K562 (cell line): Measurements from ENCODE around the gene KISS1. TPM values are rescaled to one million over a fixed set of nuclear protein-coding genes. Genes with fewer than 3 reads are reported as not detected.

Experiments
- ATAC-seq: fragments of 200-7000 bp; cut with Tn5 transposase; 3 replicates; pipeline ENCODE4 v1.9.1; 2020; ENCODE audit warnings: moderate library complexity
- BruUV-seq: library from RNA; stranded (reverse); fragments of 400-500 nt; replicated peaks from 2 replicates; lab custom pipeline; 2021; lab: Mats Ljungman, UMichigan
- CTCF ChIA-PET: fragments of 300-600 bp; formaldehyde crosslinking; extraction: SDS; loops from one replicate; lab custom pipeline; 2021; ENCODE audit warnings: low intra/inter-chr PET ratio; lab: Yijun Ruan, JAX
- POLR2A ChIA-PET: fragments of 300-600, 350-650 bp; sonication (Branson Sonifier 250); formaldehyde crosslinking; extraction: SDS; loops from one replicate; lab custom pipeline; 2021; ENCODE audit warnings: antibody characterized with exemption, inconsistent platforms; lab: Yijun Ruan, JAX
- DNase-seq, 4 experiments: peaks; one replicate each; pipeline versions ENCODE4 v3.0.0 to v3.0.0-alpha.2; 2011 to 2018; ENCODE audit warnings: low spot score in 3 of 4, mixed read lengths in 3 of 4; ENCODE audit errors: extremely low read depth in 1 of 4
- FAIRE-seq: peaks from 2 replicates; lab custom pipeline; 2011; peaks lifted over from hg19 to GRCh38; lab: Jason Lieb, UNC
- H2AFZ ChIP-seq: 2 replicates; pipeline ENCODE4 v1.6.0; 2011; ENCODE audit warnings: low read depth, low read length, control low read depth, inconsistent platforms
- H3K27ac ChIP-seq: fragments of 200-600 bp; 3 replicates; pipeline ENCODE4 v1.8.0; 2011; ENCODE audit warnings: low read depth, mild to moderate bottlenecking, control low read depth, inconsistent platforms, low read length, moderate library complexity, mixed read lengths; ENCODE audit errors: extremely low read depth
- H3K27me3 ChIP-seq, 2 experiments: fragments of 300-600 bp in 1 of 2; 2 replicates in 1 of 2; 3 replicates in 1 of 2; pipeline versions ENCODE4 v1.6.0 to v1.8.0; 2011; ENCODE audit warnings: inconsistent platforms in 2 of 2, low read length in 2 of 2, mild to moderate bottlenecking in 1 of 2, mixed read lengths in 1 of 2, moderate library complexity in 1 of 2; ENCODE audit not compliant: control insufficient read depth in 2 of 2, insufficient read depth in 2 of 2
- H3K36me3 ChIP-seq: fragments of 300-600 bp; 3 replicates; pipeline ENCODE4 v1.8.0; 2011; ENCODE audit warnings: mild to moderate bottlenecking, low read length, inconsistent platforms; ENCODE audit not compliant: control insufficient read depth, insufficient read depth
- H3K4me1 ChIP-seq, 2 experiments: fragments of 200-600 bp in 1 of 2; replicated peaks in 1 of 2; 2 replicates in 1 of 2; 3 replicates in 1 of 2; pipeline versions ENCODE4 v1.5.1 to v1.8.0; 2011; ENCODE audit warnings: inconsistent platforms in 2 of 2, low read length in 2 of 2, mild to moderate bottlenecking in 1 of 2, mixed read lengths in 1 of 2, moderate library complexity in 1 of 2; ENCODE audit not compliant: control insufficient read depth in 2 of 2, insufficient read depth in 2 of 2
- H3K4me2 ChIP-seq: 2 replicates; pipeline ENCODE4 v1.6.1; 2011; ENCODE audit warnings: low read length, control low read depth, inconsistent platforms, mixed read lengths; ENCODE audit not compliant: insufficient read depth
- H3K4me3 ChIP-seq: fragments of 200-600 bp; sonication (generic), shearing (Covaris generic); 2 replicates; pipeline ENCODE4 v1.5.1; 2016; ENCODE audit warnings: control low read depth, inconsistent platforms
- H3K79me2 ChIP-seq: fragments of 200-600 bp; 3 replicates; pipeline ENCODE4 v1.8.0; 2011; ENCODE audit warnings: low read length, inconsistent platforms; ENCODE audit not compliant: control insufficient read depth, insufficient read depth
- H3K9ac ChIP-seq, 2 experiments: 2 replicates each; pipeline versions ENCODE4 v1.6.0 to v1.6.1; 2011; ENCODE audit warnings: low read depth in 2 of 2, low read length in 2 of 2, control low read depth in 1 of 2, inconsistent platforms in 1 of 2, mild to moderate bottlenecking in 1 of 2, mixed read lengths in 1 of 2; ENCODE audit not compliant: insufficient read depth in 1 of 2
- H3K9me1 ChIP-seq: one replicate; pipeline ENCODE4 v1.6.0; 2011; ENCODE audit warnings: inconsistent platforms, mild to moderate bottlenecking, low read length, moderate library complexity; ENCODE audit not compliant: control insufficient read depth, insufficient read depth
- H3K9me3 ChIP-seq: replicated peaks from 2 replicates; pipeline ENCODE4 v1.5.1; 2011; ENCODE audit warnings: low read depth, low read length, inconsistent platforms; ENCODE audit not compliant: control insufficient read depth, insufficient read depth
- H4K20me1 ChIP-seq: replicated peaks from 2 replicates; pipeline ENCODE4 v1.6.1; 2011; ENCODE audit warnings: low read length, inconsistent platforms, mixed read lengths; ENCODE audit not compliant: control insufficient read depth, insufficient read depth
- CEBPB ChIP-seq: fragments of 450-650 bp; IDR thresholded peaks from 2 replicates; pipeline ENCODE4 v1.6.1; 2016; ENCODE audit warnings: missing genetic modification characterization, missing compliant biosample characterization
- CEBPG ChIP-seq, 3 experiments: fragments of 200-800 bp in 1 of 3; sonication (Bioruptor generic) in 1 of 3; sonication (generic) in 1 of 3; formaldehyde crosslinking in 1 of 3; IDR thresholded peaks in 2 of 3; conservative IDR thresholded peaks in 1 of 3; 2 replicates each; pipeline versions ENCODE4 v1.6.1 to v1.8.0; 2016 to 2022; ENCODE audit warnings: missing compliant biosample characterization in 2 of 3, missing genetic modification characterization in 2 of 3, mild to moderate bottlenecking in 1 of 3, missing genetic modification reagents in 1 of 3
- CREM ChIP-seq: IDR thresholded peaks from 2 replicates; pipeline ENCODE4 v1.6.1; 2014; ENCODE audit warnings: antibody characterized with exemption, low read depth
- CSDE1 ChIP-seq, 2 experiments: fragments of 450-650 bp; IDR thresholded peaks; 2 replicates each; pipeline ENCODE4 v1.6.1; 2016; ENCODE audit warnings: mild to moderate bottlenecking in 1 of 2
- GTF2A2 ChIP-seq: IDR thresholded peaks from 2 replicates; pipeline ENCODE4 v1.6.1; 2016; ENCODE audit warnings: mild to moderate bottlenecking, missing genetic modification characterization, missing compliant biosample characterization
- HDGF ChIP-seq: fragments of 450-650 bp; IDR thresholded peaks from 2 replicates; pipeline ENCODE4 v1.6.1; 2016
- NCOA6 ChIP-seq: fragments of 450-650 bp; IDR thresholded peaks from 2 replicates; pipeline ENCODE4 v1.6.1; 2017; ENCODE audit warnings: mild to moderate bottlenecking
- PYGO2 ChIP-seq: fragments of 450-650 bp; IDR thresholded peaks from 2 replicates; pipeline ENCODE4 v1.6.1; 2016; ENCODE audit warnings: mild to moderate bottlenecking, missing genetic modification characterization, moderate library complexity, missing compliant biosample characterization
- RB1 ChIP-seq: fragments of 450-650 bp; IDR thresholded peaks from 2 replicates; pipeline ENCODE4 v1.6.1; 2017; ENCODE audit warnings: low read depth, mild to moderate bottlenecking
- RBM17 ChIP-seq: fragments of 200-400 bp; formaldehyde crosslinking; IDR thresholded peaks from 2 replicates; pipeline ENCODE4 v1.6.1; 2017; ENCODE audit warnings: low read depth, mild to moderate bottlenecking, low read length, borderline replicate concordance
- SRSF3 ChIP-seq: fragments of 200-400 bp; formaldehyde crosslinking; IDR thresholded peaks from 2 replicates; pipeline ENCODE4 v1.6.1; 2016; ENCODE audit warnings: mild to moderate bottlenecking, low read length, moderate library complexity; ENCODE audit not compliant: insufficient read depth
- TAL1 ChIP-seq: fragments of 450-650 bp; IDR thresholded peaks from 2 replicates; pipeline ENCODE4 v1.6.1; 2016; ENCODE audit warnings: mild to moderate bottlenecking
- VEZF1 ChIP-seq: fragments of 200-800 bp; sonication (Bioruptor generic); IDR thresholded peaks from 2 replicates; pipeline ENCODE4 v1.6.1; 2017; ENCODE audit warnings: missing genetic modification characterization, missing compliant biosample characterization
- ZBTB11 ChIP-seq, 3 experiments: fragments of 200-800 bp in 1 of 3; fragments of 250-450 bp in 1 of 3; fragments of 450-650 bp in 1 of 3; sonication (Bioruptor Pico) in 1 of 3; sonication (Bioruptor generic) in 1 of 3; formaldehyde crosslinking in 1 of 3; IDR thresholded peaks; 2 replicates each; pipeline versions ENCODE4 v1.6.1 to v1.8.0; 2016 to 2022; ENCODE audit warnings: mild to moderate bottlenecking in 2 of 3, missing genetic modification characterization in 2 of 3, missing compliant biosample characterization in 1 of 3, moderate library complexity in 1 of 3
- ZNF583 ChIP-seq: fragments of 250-450 bp; sonication (Bioruptor Pico); IDR thresholded peaks from 2 replicates; pipeline ENCODE4 v1.4.0; 2020
- ZSCAN29 ChIP-seq: fragments of 450-650 bp; IDR thresholded peaks from 2 replicates; pipeline ENCODE4 v1.6.1; 2017
- WGBS: fragments of 100-300 bp; shearing (Covaris generic); methylation state at CpG from one replicate; pipeline ENCODE4 v1.1.6; 2016; ENCODE audit warnings: low coverage, mixed read lengths; ENCODE audit not compliant: insufficient coverage; ENCODE audit errors: missing lambda C conversion rate; 5-methylcytosine and 5-hydroxymethylcytosine counted together
- in situ Hi-C: fragments of 300-500 bp; cut with MboI; formaldehyde crosslinking; loops from 4 replicates; pipeline ENCODE4 v1.15.0; 2018; ENCODE audit warnings: inconsistent platforms, mixed read lengths
- intact Hi-C: fragments of 100-400 bp; cut with micrococcal nuclease; formaldehyde crosslinking; loops from 2 replicates; pipeline ENCODE4 v1.14.2; 2022
- polyA plus RNA-seq, 8 experiments: library from polyadenylated mRNA; depleted of rRNA in 4 of 8; stranded (reverse) in 5 of 8; unstranded in 3 of 8; fragments of >200 nt; fragmentation: Nextera tagmentation in 2 of 8; fragmentation: Illumina TruSeq in 1 of 8; extraction: Ambion mirVana in 2 of 8; extraction: Trizol in 1 of 8; gene quantifications; 2 replicates each; pipeline versions ENCODE4 v1.2.1 to v1.2.3, GENCODE V29; 2011 to 2014; ENCODE audit warnings: inconsistent platforms in 1 of 8, missing spikeins in 1 of 8
- total RNA-seq, 7 experiments: library from RNA; depleted of rRNA in 6 of 7; stranded (reverse); fragments of >200 nt in 6 of 7; fragmentation: Illumina TruSeq in 2 of 7; extraction: Trizol in 2 of 7; gene quantifications; 2 replicates each; pipeline versions ENCODE4 v1.2.1 to v1.2.3, GENCODE V29; 2011 to 2021; ENCODE audit warnings: low replicate concordance in 1 of 7

KISS1 gene
- total and polyA plus RNA-seq, 9 of the 15 experiments (the other 6 are each of a cell fraction or from before 2014, with no cell fraction given): 0.31 TPM; not detected in 8

- in situ Hi-C loops (no loop called here), intact Hi-C loops (no loop called here)
- H3K4me3 ChIP-seq: no peak overlapping the region
- H3K79me2 ChIP-seq: no peaks in the 10 kb centered on the region
- H3K4me1 ChIP-seq: peaks cover 4 to 5% of the 10 kb centered on the region in 2 experiments; a peak in 3 of 5 replicates
- WGBS: 3% methylated on average over 33 of the region's 44 CpGs
- no TSS peak for BruUV-seq
- peaks cover 41 to 70% of the 10 kb centered on the region in 2 experiments for H3K27me3 ChIP-seq
- H4K20me1 ChIP-seq: 0 out of 2 replicates have a peak, but pooled peaks cover 4% of the 10 kb centered on the region
- ChIA-PET CTCF (no interaction called here), POLR2A (interaction anchor here (0.7 kb wide), 3 partner anchors 11 to 220 kb away, joined by 3 read pairs; no protein-coding TSS in a partner anchor)
- DNase-seq (peak in 3 of 4 experiments; percentile 14 to 32 (median 28)), FAIRE-seq (no peak), ATAC-seq (no peak)
- no peak overlapping the region for H3K4me2 ChIP-seq
- no peaks in the 10 kb centered on the region for H3K9me1 ChIP-seq
- no peak for TF ChIP-seq RB1
- peak; percentile 87 for TF ChIP-seq CEBPG (CRISPR knock-in tag; IDR thresholded peaks at IDR 0.05)
- peak; percentile 94 to 98 for TF ChIP-seq CEBPG (tag; conservative IDR thresholded peaks at IDR 0.05 in 1 of 2, IDR thresholded peaks at IDR 0.05 in 1 of 2)
- TF ChIP-seq NCOA6: no peak
- no peak for TF ChIP-seq GTF2A2 (tag)
- no peak for TF ChIP-seq CSDE1 (IDR thresholded peaks at IDR 0.05)
- peak; percentile 81 for TF ChIP-seq CEBPB (tag)
- TF ChIP-seq SRSF3: no peak
- peak; percentile 60 for TF ChIP-seq VEZF1 (CRISPR knock-in tag)
- TF ChIP-seq ZSCAN29: no peak
- TF ChIP-seq HDGF: no peak
- 0 out of 6 replicates have a peak, but pooled peaks of 1 of the 3 experiments have one; percentile 16 for TF ChIP-seq ZBTB11 (CRISPR knock-in tag; IDR thresholded peaks at IDR 0.05)
- TF ChIP-seq CREM: peak; percentile 35; the same call in 1 of the 2 replicates
- no peak for TF ChIP-seq PYGO2
- TF ChIP-seq RBM17: no peak
- no peak for TF ChIP-seq TAL1
- TF ChIP-seq ZNF583: no peak
- H3K36me3 ChIP-seq: no peaks in the 10 kb centered on the region
- H3K9me3 ChIP-seq: no peaks in the 10 kb centered on the region; the same call in 1 of the 2 replicates
- H3K27ac ChIP-seq: no peak overlapping the region
- no peak overlapping the region for H2AFZ ChIP-seq
- no peak overlapping the region for H3K9ac ChIP-seq
Observed at GRCh38 chr1:204190212-204191211, 5.8 kb downstream of the KISS1 start.
